ENCODE measurements around the gene SRP54. TPM values are rescaled to one million over a fixed set of nuclear protein-coding genes. Genes with fewer than 3 reads are reported as not detected.

Gene SRP54
- total RNA-seq, 1 experiment from 2014 or later: 84.5 TPM

GRCh38 chr14:34964977-34965764 lies 17.6 kb upstream of the SRP54 start:
- ChIA-PET CTCF (no interaction called here), POLR2A (no interaction called here)
- Mint-ChIP-seq H3K27ac (ENCODE audit: unreplicated experiment) (no peak overlapping the region), H3K9me3 (ENCODE audit: unreplicated experiment) (no peaks in the 10 kb centered on the region), H3K27me3 (ENCODE audit: insufficient read depth, unreplicated experiment) (no peaks in the 10 kb centered on the region), H3K4me1 (ENCODE audit: low read depth, unreplicated experiment) (peaks cover 3% of the 10 kb centered on the region), H3K4me3 (ENCODE audit: unreplicated experiment) (no peak overlapping the region), H3K36me3 (ENCODE audit: insufficient read depth, unreplicated experiment) (peaks cover 23% of the 10 kb centered on the region)
- Histone ChIP-seq H3K9me3 (no peaks in the 10 kb centered on the region), H3K4me3 (ENCODE audit: low read depth, low read length) (no peak overlapping the region), H3K4me1 (peaks cover 4% of the 10 kb centered on the region), H3K36me3 (ENCODE audit: control insufficient read depth, insufficient read depth, low read length) (no peaks in the 10 kb centered on the region), H3K27me3 (replicated peaks; ENCODE audit: control insufficient read depth, insufficient read depth, low read length) (no peaks in the 10 kb centered on the region)
- no TSS peak for BruUV-seq (replicated peaks)
- intact Hi-C loops (cut with micrococcal nuclease; ENCODE audit: unreplicated experiment): no loop called here
- TF ChIP-seq CTCF (IDR thresholded peaks at IDR 0.05; ENCODE audit: insufficient read depth in 1 of 2, low read depth in 1 of 2, low read length in 1 of 2, severe bottlenecking in 1 of 2, unreplicated experiment in 1 of 2): no peak
- no peak for DNase-seq

- Histone ChIP-seq H3K4me3 (ENCODE audit: low read depth, low read length) (no peak overlapping the region), H3K27me3 (replicated peaks; ENCODE audit: control insufficient read depth, insufficient read depth, low read length) (no peaks in the 10 kb centered on the region), H3K36me3 (ENCODE audit: control insufficient read depth, insufficient read depth, low read length) (no peaks in the 10 kb centered on the region), H3K9me3 (no peaks in the 10 kb centered on the region), H3K4me1 (no peaks in the 10 kb centered on the region)
- no peaks in the 10 kb centered on the region for H3K27me3 Mint-ChIP-seq (ENCODE audit: insufficient read depth, unreplicated experiment)
- peaks cover 16% of the 10 kb centered on the region for H3K36me3 Mint-ChIP-seq (ENCODE audit: insufficient read depth, unreplicated experiment)
- H3K9me3 Mint-ChIP-seq (ENCODE audit: unreplicated experiment): no peaks in the 10 kb centered on the region
- no peak overlapping the region for H3K4me3 Mint-ChIP-seq (ENCODE audit: unreplicated experiment)
- ChIA-PET POLR2A (no interaction called here), CTCF (no interaction called here)
- TF ChIP-seq CTCF (IDR thresholded peaks at IDR 0.05; ENCODE audit: insufficient read depth in 1 of 2, low read depth in 1 of 2, low read length in 1 of 2, severe bottlenecking in 1 of 2, unreplicated experiment in 1 of 2): no peak
- H3K27ac Mint-ChIP-seq (ENCODE audit: unreplicated experiment): no peak overlapping the region
- intact Hi-C loops (cut with micrococcal nuclease; ENCODE audit: unreplicated experiment): no loop called here
- DNase-seq: no peak
- H3K4me1 Mint-ChIP-seq (ENCODE audit: low read depth, unreplicated experiment): no peaks in the 10 kb centered on the region
- BruUV-seq (replicated peaks): no TSS peak
Observed at GRCh38 chr14:34965912-34966311, 16.9 kb upstream of the SRP54 start.

GRCh38 chr14:34966413-34966812 lies 16.4 kb upstream of the SRP54 start:
- no TSS peak for BruUV-seq (replicated peaks)
- H3K4me1 Mint-ChIP-seq (ENCODE audit: low read depth, unreplicated experiment): no peaks in the 10 kb centered on the region
- Histone ChIP-seq H3K4me3 (ENCODE audit: low read depth, low read length) (no peak overlapping the region), H3K27me3 (replicated peaks; ENCODE audit: control insufficient read depth, insufficient read depth, low read length) (no peaks in the 10 kb centered on the region), H3K4me1 (no peaks in the 10 kb centered on the region), H3K36me3 (ENCODE audit: control insufficient read depth, insufficient read depth, low read length) (no peaks in the 10 kb centered on the region), H3K9me3 (no peaks in the 10 kb centered on the region)
- ChIA-PET POLR2A (no interaction called here), CTCF (no interaction called here)
- H3K9me3 Mint-ChIP-seq (ENCODE audit: unreplicated experiment): no peaks in the 10 kb centered on the region
- H3K27me3 Mint-ChIP-seq (ENCODE audit: insufficient read depth, unreplicated experiment): no peaks in the 10 kb centered on the region
- intact Hi-C loops (cut with micrococcal nuclease; ENCODE audit: unreplicated experiment): no loop called here
- H3K27ac Mint-ChIP-seq (ENCODE audit: unreplicated experiment): no peak overlapping the region
- H3K36me3 Mint-ChIP-seq (ENCODE audit: insufficient read depth, unreplicated experiment): peaks cover 16% of the 10 kb centered on the region
- no peak for TF ChIP-seq CTCF (IDR thresholded peaks at IDR 0.05; ENCODE audit: insufficient read depth in 1 of 2, low read depth in 1 of 2, low read length in 1 of 2, severe bottlenecking in 1 of 2, unreplicated experiment in 1 of 2)
- H3K4me3 Mint-ChIP-seq (ENCODE audit: unreplicated experiment): no peak overlapping the region
- no peak for DNase-seq

All from Caco-2 (cell line).